PC-3 (cell line): Measurements from ENCODE around the gene TELO2. TPM values are rescaled to one million over a fixed set of nuclear protein-coding genes. Genes with fewer than 3 reads are reported as not detected.
A peak's percentile ranks its signal among the peaks of the same experiment; 100 is the strongest.

Experiments
- ATAC-seq: fragments of 200-7000 bp; cut with Tn5 transposase; 2 replicates; pipeline ENCODE4 v1.9.1; 2020; ENCODE audit warnings: mild to moderate bottlenecking, moderate library complexity
- BruUV-seq: library from RNA; stranded (reverse); fragments of 400-500 nt; replicated peaks from 2 replicates; lab custom pipeline; 2021; lab: Mats Ljungman, UMichigan
- CTCF ChIA-PET: fragments of 300-600 bp; sonication (Branson Sonifier 250); formaldehyde crosslinking; loops from one replicate; lab custom pipeline; 2022; ENCODE audit warnings: antibody characterized with exemption; lab: Charles Lee
- POLR2A ChIA-PET: fragments of 300-600 bp; sonication (Branson Sonifier 250); formaldehyde crosslinking; loops from one replicate; lab custom pipeline; 2022; ENCODE audit warnings: antibody characterized with exemption; ENCODE audit not compliant: unreplicated experiment; lab: Charles Lee
- DNase-seq: peaks from one replicate; pipeline ENCODE4 v3.0.0-alpha.2; 2015
- H2AFZ ChIP-seq: fragments of 300-600 bp; sonication (generic); 2 replicates; pipeline ENCODE4 v1.6.0; 2016; ENCODE audit warnings: antibody characterized with exemption, low read length
- H3F3A ChIP-seq: fragments of 300-600 bp; sonication (generic); one replicate; pipeline ENCODE4 v1.6.0; 2017; ENCODE audit warnings: antibody characterized with exemption, low read length, control low read depth, mild to moderate bottlenecking; ENCODE audit not compliant: unreplicated experiment
- H3K27ac ChIP-seq: fragments of 300-600 bp; sonication (generic); 2 replicates; pipeline ENCODE4 v1.5.1; 2016; ENCODE audit warnings: mild to moderate bottlenecking, low read length
- H3K27me3 ChIP-seq: fragments of 300-600 bp; sonication (generic); 2 replicates; pipeline ENCODE4 v1.6.1; 2016; ENCODE audit warnings: low read length, mixed read lengths
- H3K36me3 ChIP-seq: fragments of 300-600 bp; sonication (generic); 2 replicates; pipeline ENCODE4 v1.6.1; 2016; ENCODE audit warnings: low read depth, mixed run types, low read length, mixed read lengths
- H3K4me1 ChIP-seq: fragments of 300-600 bp; sonication (generic); 2 replicates; pipeline ENCODE4 v1.5.1; 2016; ENCODE audit warnings: low read length; ENCODE audit not compliant: insufficient read depth
- H3K4me2 ChIP-seq: fragments of 300-600 bp; sonication (generic); 2 replicates; pipeline ENCODE4 v1.6.0; 2016; ENCODE audit warnings: low read length
- H3K4me3 ChIP-seq: fragments of 300-600 bp; sonication (generic); 2 replicates; pipeline ENCODE4 v1.5.1; 2016; ENCODE audit warnings: mild to moderate bottlenecking, low read length, mixed read lengths
- H3K79me2 ChIP-seq: fragments of 300-600 bp; sonication (generic); 2 replicates; pipeline ENCODE4 v1.6.1; 2017; ENCODE audit warnings: low read length, mixed read lengths
- H3K9ac ChIP-seq: fragments of 300-600 bp; sonication (generic); 2 replicates; pipeline ENCODE4 v1.6.0; 2016; ENCODE audit warnings: mild to moderate bottlenecking, low read length
- H3K9me2 ChIP-seq: fragments of 300-600 bp; sonication (generic); replicated peaks from 2 replicates; pipeline ENCODE4 v1.6.1; 2016; ENCODE audit warnings: mixed run types, low read length, mixed read lengths
- H3K9me3 ChIP-seq: fragments of 300-600 bp; sonication (generic); 2 replicates; pipeline ENCODE4 v1.6.1; 2016; ENCODE audit warnings: low read length, mixed read lengths
- H4K20me1 ChIP-seq: fragments of 300-600 bp; sonication (generic); 2 replicates; pipeline ENCODE4 v1.6.1; 2016; ENCODE audit warnings: low read length, mixed read lengths
- CTCF ChIP-seq: fragments of 300-600 bp; sonication (generic); conservative IDR thresholded peaks from 2 replicates; pipeline ENCODE4 v1.5.1; 2017; ENCODE audit warnings: antibody characterized with exemption, low read depth, mild to moderate bottlenecking, low read length
- EZH2 ChIP-seq: fragments of 300-600 bp; sonication (generic); IDR thresholded peaks from one replicate; pipeline ENCODE4 v1.6.1; 2017; ENCODE audit warnings: antibody characterized with exemption, mild to moderate bottlenecking, low read length; ENCODE audit not compliant: unreplicated experiment
- EZH2phosphoT487 ChIP-seq: fragments of 300-600 bp; sonication (generic); IDR thresholded peaks from 2 replicates; pipeline ENCODE4 v1.6.1; 2018; ENCODE audit warnings: mild to moderate bottlenecking, antibody characterized with exemption, low read length, borderline replicate concordance
- intact Hi-C: fragments of 100-400 bp; cut with micrococcal nuclease; formaldehyde crosslinking; loops from 2 replicates; pipeline ENCODE4 v1.9.0; 2023
- total RNA-seq: library from RNA; depleted of rRNA; stranded (reverse); fragments of >200 nt; gene quantifications from 2 replicates; pipeline ENCODE4 v1.2.3, GENCODE V29; 2014

Gene TELO2
- total RNA-seq, 1 experiment from 2014 or later, result 37.8 TPM

- ChIA-PET CTCF (no interaction called here), POLR2A (interaction anchor here (0.7 kb wide), 1 partner anchor 961 kb away, joined by 5 read pairs; no protein-coding TSS in a partner anchor)
- intact Hi-C loops, result no loop called here
- H4K20me1 ChIP-seq, result no peaks in the 10 kb centered on the region
- no peaks in the 10 kb centered on the region for H3K36me3 ChIP-seq
- peaks cover 23% of the 10 kb centered on the region for H3K4me1 ChIP-seq
- H2AFZ ChIP-seq, result peak overlapping the region; percentile 86; the same call in 1 of the 2 replicates
- peak; percentile 74 for DNase-seq
- peak overlapping the region; percentile 36; the same call in 1 of the 2 replicates for H3K9ac ChIP-seq
- H3K27ac ChIP-seq, result peak overlapping the region; percentile 84
- H3K27me3 ChIP-seq, result no peaks in the 10 kb centered on the region
- H3K79me2 ChIP-seq, result no peaks in the 10 kb centered on the region
- no TSS peak for BruUV-seq
- no peaks in the 10 kb centered on the region for H3K9me3 ChIP-seq
- ATAC-seq, result peak; percentile 77
- H3K4me2 ChIP-seq, result peak overlapping the region; percentile 60
- no peaks in the 10 kb centered on the region for H3F3A ChIP-seq
- no peak overlapping the region for H3K4me3 ChIP-seq
- H3K9me2 ChIP-seq, result no peaks in the 10 kb centered on the region
- 0 out of 2 replicates have a peak, but pooled peaks have one; percentile 18 for TF ChIP-seq CTCF
- no peak for TF ChIP-seq EZH2phosphoT487
These were observed 50.1 kb downstream of the TELO2 start for GRCh38 chr16:1543085-1543896.

- H3K9ac ChIP-seq, result no peak overlapping the region
- H3K27ac ChIP-seq, result no peak overlapping the region
- no TSS peak for BruUV-seq
- no peaks in the 10 kb centered on the region for H3F3A ChIP-seq
- peaks cover 26% of the 10 kb centered on the region for H3K4me1 ChIP-seq
- no peak overlapping the region for H2AFZ ChIP-seq
- no peaks in the 10 kb centered on the region for H4K20me1 ChIP-seq
- intact Hi-C loops, result no loop called here
- no peak overlapping the region for H3K4me2 ChIP-seq
- H3K79me2 ChIP-seq, result no peaks in the 10 kb centered on the region
- POLR2A ChIA-PET, result no interaction called here
- H3K9me2 ChIP-seq, result no peaks in the 10 kb centered on the region
- H3K27me3 ChIP-seq, result no peaks in the 10 kb centered on the region
- no peaks in the 10 kb centered on the region for H3K36me3 ChIP-seq
- no peak for DNase-seq
- no peaks in the 10 kb centered on the region for H3K9me3 ChIP-seq
- ATAC-seq, result no peak
- no peak for TF ChIP-seq EZH2phosphoT487
- TF ChIP-seq CTCF, result no peak
- no peak for TF ChIP-seq EZH2
- CTCF ChIA-PET, result no interaction called here
- H3K4me3 ChIP-seq, result no peak overlapping the region
These were observed 52.2 kb downstream of the TELO2 start for GRCh38 chr16:1545044-1546040.
